GM19395 (cell line): ENCODE results near the gene ABHD16A.

Experiments
- ATAC-seq: cut with Tn5 transposase; IDR thresholded peaks from one replicate; pipeline ENCODE4 v1.9.1; 2021; ENCODE audit warnings: mild to moderate bottlenecking, moderate library complexity; ENCODE audit not compliant: unreplicated experiment

ABHD16A gene

DNA sequence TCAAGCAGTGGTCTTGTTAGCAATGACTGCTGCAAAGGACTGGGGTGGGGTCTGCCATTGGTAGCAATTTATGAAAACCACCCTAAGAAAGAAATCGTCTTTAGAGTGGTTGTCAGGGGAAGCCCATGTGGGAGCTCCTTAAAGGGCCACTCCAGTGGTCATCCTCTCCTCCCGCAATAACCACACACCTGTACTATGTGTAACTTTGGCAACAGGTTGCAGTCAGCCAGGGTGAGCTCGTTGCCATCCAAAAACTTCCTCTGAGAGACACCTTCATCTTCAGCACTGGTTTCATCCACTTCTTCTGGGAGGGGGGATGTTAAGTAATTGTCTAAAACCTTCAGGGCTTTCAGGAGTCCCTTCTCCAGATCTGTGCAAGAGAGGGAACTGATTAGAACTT lies 28.9 kb upstream of the ABHD16A start:
- ATAC-seq, result no peak

DNA sequence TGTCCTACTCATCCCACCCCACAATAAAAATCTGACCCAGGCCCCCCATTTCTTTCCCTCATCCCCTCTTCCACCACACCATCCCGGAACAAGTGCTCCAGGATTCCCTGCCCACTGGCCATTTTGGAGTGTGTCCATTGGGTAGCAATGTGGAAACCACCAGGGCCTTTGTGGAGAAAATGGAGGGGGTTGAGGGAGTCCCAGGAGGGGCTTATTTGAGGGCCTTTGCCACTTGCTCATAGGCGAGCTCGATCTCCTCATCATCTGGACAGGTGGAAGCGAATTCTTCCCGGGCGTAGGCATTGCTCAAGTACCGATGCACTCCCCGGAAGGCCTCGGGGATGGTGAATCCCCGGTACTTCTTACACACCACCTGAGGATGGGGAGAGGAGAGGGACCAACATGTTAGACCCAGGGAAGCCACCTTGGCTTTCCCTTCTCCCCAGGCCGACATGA lies 27.5 kb upstream of the ABHD16A start:
- ATAC-seq, result no peak

DNA sequence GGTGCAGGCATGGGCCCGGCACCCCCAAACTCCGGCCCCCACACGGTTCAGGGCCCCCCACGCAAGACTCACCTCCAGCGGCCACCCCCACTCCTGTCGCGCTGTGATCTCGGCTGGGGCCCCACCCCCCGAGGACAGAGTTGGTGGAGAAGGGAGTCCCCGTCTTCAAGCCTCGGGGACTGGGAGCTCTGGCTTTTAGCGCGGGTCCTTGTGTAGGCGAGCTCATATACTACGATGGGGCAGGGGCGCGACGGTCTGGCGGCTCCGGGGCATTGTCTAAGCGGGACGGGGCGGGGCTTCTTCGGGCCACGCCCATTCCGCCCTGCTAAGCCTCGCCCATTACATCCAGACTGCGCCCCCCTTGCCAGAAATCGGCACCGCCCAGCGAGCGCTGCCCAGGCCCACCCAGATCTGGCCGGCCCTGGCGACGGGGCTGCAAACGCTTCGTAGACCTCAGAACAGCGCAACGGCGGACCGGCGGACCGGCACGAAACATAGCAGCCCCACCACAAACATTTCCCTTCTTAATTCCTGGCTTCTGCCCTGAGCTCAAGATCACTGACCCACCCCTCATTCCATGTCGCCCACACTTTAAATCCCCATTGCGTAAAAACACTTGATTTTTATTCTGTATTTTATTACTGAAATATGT lies 27.0 kb upstream of the ABHD16A start:
- ATAC-seq, result peak; percentile 39

DNA sequence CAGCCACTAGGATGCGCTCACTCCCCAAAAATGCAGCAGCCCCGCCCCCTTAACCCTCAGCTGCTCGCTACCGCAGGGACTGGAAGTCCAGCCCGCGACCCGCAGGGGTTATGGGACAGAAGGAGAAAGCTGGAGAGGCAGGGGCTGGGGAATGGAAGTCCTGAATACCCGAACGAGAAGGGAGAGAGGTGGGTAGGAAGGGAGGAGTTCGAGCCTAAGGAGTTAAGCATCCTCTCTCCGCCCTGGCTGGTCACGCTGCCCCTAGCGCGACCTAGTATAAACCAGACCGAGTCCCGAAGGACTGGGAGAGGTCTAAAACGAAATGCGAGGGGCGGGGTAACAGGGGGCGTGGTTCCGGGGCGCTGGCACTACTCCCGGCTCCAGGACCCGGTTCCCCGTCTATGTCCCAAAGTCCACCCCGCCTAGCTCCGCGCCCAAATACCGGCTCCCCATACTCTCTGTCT lies 26.4 kb upstream of the ABHD16A start:
- peak; percentile 54 for ATAC-seq

DNA sequence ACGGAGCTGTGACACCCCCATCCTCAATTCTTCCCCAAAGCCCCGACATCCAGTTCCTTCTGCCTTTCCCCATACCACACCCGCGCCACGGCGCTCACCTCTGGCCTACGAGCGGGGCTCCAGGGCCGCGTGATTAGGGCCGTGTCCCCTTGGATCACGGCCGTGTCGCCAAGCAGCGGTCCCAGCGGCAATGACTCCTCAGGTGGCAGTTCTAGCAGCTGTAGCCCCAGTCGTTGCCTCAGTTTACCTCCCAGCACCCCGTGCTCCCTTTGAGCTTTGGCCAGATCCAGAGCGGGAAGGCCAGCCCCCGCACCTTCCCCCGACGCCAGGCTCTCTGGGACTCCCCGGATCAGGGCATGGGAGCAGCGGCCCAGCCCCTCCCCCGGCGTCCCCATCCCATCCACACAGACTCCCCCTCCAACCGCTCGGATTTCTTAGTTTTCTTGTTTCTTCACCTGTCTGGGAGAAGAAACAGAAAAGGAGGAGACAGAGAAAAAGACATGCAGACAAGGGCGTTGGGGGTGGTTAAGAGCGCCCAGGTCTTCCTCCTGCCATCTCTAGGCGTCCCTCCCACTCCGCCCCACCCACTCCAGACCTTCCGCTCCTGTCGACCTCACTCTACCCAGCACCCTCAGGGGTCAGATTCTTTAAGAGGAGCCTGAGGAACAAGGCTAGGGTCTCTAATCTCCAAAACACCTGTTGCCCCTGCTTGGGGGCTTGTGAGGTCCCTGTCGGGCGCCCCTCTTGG lies 25.8 kb upstream of the ABHD16A start, which contains the start of gene DDAH2:
TSS of gene DDAH2 (minus strand) at position 533 of the 748 bp plus-strand sequence. CDS start at position 395, 138 bp downstream.
- ATAC-seq, result no peak

DNA sequence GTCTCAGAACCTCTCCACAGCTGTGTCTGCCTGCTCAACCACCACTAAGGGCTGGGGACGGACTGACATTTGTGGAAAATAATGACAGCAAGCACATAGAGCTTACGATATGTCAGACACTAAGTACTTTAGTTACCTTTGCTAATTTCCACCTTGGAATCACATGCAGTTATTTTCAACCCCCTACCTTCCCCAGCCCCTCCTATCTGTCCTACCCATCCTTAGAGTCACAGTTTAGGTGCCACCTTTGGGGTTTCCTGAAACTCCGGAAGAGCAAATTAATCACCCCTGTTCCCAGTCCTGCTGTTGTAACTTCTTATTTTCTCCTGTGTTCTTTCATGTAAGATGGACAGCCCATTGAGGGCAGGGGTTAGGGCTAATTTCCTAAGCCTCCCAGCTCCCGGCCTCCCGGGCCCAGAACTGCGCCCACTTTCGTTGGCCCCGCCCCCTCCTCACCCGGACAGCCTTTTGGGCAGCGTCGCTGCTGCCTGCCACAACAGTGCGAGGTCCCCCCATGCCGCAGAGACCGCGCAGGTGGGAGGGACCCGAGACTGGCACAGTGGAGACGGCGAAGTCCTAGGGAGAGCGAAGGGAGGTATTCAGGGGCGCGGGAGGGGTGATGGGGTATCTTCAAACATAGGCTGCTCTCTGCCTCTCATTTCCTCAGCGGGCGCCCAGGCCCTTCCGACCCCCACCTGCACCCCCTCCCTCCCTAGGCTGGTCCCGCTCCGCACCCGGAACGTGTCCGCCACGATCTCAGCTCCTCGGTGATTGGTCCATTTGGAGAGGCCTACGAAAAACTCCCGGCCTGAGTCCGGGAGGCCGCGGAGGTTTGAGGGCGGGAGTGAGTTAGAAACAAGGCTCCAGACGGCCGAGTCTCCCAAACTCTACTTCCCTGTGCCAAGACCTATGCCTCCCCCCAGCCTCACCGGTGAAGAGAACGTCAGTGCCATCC lies 24.9 kb upstream of the ABHD16A start:
- no peak for ATAC-seq

DNA sequence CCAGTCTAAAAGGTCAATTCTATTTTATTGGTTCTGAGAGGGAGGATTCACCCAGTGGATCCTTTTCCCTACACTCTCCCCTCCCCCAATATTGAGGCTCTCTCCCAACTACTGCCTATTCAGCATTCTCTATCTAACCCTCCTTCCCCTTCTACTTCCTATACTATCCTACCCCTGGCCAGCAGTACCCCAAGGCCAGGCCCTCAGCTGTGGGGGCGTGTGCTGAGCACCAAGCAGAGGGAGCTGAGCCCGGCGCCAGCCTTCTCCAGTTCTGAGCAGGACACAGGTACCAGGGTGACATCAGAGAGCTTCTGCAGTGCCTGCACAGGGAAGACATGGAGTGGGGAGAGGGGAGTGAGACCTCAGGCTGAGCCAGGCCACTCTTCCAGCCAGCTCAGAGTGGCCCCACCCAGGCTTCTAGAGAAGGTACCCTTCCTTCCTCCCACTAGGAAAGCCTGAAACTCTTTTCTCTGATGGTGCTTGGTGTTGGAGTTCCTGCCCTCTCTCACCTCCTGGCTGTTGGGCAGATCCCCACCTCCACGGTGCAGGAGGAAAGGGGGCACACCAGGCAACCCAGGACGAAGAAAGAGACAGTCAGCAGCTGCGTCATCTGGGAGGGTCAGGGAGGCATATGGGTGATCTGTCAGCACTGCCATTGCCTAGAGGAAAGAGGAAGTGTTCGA lies 24.1 kb upstream of the ABHD16A start:
- no peak for ATAC-seq

DNA sequence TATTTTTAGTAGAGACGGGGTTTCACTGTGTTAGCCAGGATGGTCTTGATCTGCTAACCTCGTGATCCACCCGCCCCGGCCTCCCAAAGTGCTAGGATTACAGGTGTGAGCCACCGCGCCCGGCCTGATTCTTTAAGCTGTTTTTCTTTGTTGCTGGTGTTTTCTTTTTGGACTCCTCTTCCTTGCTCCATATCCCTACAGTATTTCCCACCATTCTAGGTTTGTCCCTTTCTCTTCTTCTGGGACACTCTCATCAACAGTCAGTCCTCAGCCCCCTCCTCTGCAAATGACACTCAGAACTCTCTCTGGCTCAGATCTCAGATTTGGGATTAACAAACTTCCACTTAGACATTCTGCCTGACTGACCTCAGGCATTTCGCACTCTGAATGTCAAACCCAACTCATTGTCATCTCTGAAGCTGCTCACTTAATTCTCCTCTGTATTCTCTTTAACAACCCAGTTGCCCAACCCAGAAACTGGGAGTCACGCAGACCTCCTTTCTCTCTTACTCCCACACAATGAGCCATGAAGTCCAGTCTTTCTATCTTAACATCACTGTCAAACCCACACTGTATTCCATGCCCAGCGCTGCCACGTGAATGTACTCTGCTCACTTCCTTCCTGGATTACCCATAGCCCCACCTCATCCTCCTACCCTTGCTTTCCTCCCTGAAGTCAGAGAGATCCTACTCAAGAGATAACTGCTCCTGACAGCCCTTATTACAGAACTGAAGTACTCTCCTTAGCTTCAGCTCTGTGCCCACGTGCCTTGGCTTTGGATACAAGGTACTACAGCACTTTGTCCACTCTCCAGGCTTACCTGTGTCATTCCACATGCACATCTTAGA lies 22.6 kb upstream of the ABHD16A start:
- no peak for ATAC-seq

DNA sequence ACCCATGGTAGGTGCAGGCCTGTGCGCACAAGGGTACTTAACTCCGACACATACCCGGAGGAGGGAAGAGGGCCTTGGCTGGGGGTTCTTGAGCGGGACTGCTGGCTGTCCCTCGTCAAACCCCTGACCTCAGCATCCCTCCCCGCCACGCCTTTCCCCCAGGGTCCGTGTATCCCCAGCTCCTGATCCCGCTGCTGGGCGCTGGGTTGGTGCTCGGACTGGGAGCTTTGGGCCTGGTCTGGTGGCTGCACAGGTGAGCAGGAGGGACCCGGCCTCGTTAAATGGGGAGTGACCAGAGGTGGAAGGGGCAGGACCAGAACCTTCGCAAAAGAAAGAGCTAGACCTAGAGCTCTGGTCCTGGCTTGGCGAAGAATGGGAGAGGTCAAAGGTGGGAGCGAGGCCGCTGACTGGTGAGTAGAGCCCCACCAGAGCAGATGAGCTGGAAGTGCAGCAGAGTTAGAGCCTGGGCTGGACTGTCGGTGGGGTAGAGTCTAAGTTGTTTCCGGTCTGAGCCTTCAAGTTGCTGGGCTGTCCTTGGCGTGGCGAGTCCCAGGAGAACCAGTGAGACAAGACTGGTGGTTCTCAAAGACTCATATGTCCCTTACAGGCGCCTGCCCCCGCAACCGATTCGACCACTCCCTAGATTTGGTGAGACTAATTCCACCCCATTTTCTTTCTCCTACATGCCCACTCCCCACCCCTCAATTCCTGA lies 21.0 kb upstream of the ABHD16A start:
- ATAC-seq, result no peak

DNA sequence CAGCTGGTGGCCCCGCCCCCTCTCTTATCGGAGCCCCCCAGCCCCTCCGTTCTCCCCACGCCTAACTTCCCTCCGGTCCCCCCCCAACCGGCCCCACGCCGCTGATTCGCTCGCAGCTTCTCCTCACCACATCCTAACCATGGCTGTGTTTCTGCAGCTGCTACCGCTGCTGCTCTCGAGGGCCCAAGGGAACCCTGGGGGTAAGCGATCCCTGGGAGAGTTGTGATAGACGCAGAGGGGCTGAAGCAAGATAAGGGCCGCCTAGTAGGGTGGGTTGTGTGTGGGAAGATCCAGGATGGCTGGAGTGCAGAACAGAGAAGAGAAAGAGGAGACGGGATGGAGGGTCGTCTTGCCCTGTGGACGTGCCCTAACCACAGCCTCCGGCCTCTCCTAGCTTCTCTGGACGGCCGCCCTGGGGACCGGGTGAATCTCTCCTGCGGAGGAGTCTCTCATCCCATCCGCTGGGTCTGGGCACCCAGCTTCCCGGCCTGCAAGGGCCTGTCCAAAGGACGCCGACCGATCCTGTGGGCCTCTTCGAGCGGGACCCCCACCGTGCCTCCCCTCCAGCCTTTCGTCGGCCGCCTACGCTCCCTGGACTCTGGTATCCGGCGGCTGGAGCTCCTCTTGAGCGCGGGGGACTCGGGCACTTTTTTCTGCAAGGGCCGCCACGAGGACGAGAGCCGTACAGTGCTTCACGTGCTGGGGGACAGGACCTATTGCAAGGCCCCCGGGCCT lies 20.3 kb upstream of the ABHD16A start, which contains the start of gene MPIG6B:
TSS of gene MPIG6B (plus strand) at position 129 of the 735 bp plus-strand sequence. CDS start at position 140, 11 bp downstream.
- no peak for ATAC-seq

DNA sequence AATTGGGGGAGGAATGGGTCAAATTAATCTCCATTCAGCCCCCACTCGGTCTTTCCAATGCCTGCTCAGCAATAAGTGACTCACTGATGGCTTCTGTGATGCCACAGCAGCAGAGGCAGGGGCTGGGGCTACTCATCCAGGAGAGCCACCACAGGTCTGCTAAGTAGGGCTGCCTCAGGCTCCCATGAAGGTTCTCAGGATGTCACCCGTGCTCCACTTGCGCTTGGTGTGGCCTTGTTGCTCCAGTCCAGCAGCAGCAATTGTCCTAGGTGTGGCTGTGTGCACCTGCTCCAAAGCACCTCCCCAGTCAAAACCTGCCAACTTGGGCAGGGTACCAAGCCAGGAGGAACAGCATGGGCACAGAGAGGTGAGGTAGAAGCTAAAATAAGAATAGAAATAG lies 19.0 kb upstream of the ABHD16A start:
- no peak for ATAC-seq

DNA sequence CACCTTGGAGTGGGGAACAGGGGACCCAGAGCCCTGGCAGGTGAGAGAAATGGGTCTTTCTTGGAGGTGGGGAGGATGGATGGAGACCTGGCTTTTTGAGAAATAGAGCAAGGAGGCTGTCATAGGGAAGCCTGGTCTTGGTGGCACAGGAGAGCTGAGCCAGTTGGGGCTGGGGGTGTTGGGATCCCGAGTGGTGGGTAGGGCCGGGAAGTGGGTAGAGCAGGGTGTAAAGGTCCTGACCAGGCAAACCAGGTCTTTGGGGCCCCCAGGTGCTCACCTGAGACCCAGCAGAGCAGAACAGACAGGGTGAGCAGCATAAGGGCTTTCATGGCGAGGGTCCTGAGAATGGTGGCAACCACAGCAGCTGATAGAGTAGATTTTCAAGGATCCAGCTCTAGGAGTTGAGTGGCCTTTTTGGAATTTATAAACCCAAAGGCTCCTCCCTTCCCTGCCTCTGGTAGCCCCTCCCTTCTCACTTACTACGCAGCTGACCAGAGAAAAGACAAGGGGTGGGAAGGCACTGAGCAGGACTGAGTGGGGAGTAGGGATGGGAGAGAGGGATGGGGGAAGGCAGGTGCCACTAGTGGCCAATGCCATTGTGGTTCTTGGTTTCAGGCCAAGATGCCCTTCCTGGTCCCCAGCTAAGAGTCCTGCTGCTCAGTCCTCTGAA lies 18.4 kb upstream of the ABHD16A start, which contains the start of gene LY6G6C:
TSS of gene LY6G6C (minus strand) at position 396 of the 670 bp plus-strand sequence. CDS start at position 329, 67 bp downstream.
- ATAC-seq, result no peak

DNA sequence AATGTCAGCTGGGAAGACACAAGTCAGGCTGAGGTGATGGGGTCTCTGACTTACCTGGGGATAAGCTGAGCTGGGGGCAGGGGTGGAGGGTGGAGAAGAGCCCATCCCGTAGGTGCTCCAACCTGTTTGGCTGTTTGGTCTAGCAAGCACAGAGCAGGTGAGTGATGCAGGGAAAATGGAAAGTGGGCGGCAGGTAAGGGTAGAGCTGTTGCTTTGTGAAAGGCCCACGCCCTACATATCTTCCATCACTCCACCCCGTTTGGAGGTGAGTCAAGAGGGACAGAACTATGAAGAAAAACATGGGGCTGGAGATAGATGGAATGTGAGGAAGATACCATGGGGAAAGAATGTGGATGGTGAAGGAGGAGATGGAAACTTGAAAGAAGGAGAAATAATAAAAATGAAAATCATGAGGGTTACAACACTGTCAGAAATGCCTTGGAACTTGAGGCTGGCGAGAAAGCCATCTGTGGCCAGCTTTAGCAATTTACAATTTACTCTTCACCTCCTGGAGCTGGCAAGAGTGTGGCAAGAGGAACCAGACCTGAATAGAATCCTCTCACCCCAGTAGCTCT lies 17.2 kb upstream of the ABHD16A start:
- no peak for ATAC-seq

DNA sequence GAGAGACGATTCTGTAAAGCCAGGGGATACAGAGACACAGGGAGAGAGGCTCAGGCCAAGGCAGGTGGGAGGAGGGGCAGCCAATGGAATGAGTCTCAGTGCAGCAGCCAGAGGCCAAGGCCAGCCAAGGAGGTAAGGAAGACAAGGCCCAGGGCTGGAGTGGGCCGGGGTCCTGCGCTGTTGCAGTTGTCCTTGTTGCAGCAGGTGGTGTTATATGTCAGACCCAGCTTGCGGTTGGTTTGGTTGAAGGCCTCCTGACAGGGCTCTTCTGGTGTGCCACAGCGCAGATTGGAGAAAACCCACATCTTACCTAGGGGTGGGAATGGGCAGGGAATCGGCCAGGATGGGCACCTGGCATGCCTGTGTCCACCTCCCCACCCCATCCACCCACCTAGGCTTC lies 15.9 kb upstream of the ABHD16A start:
- no peak for ATAC-seq

DNA sequence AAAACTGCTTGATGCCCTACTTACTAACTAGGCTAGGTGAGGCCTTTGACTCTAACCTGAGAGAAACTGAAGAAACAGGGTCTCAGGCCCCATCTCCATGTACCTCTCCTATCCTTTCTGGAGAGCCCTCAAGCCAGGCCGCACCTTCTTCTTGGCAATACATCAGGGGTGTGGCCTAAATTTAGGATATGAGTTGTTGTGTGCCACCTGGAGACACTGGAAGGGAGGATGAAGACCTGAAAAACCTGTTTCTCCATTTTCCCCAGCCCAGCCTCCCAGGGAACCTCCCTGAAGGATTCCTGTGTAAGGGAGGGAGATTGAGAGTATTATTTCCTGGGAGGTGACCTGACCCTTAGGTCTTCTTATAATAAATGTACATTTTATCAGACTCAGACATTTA lies 15.1 kb upstream of the ABHD16A start:
- no peak for ATAC-seq

DNA sequence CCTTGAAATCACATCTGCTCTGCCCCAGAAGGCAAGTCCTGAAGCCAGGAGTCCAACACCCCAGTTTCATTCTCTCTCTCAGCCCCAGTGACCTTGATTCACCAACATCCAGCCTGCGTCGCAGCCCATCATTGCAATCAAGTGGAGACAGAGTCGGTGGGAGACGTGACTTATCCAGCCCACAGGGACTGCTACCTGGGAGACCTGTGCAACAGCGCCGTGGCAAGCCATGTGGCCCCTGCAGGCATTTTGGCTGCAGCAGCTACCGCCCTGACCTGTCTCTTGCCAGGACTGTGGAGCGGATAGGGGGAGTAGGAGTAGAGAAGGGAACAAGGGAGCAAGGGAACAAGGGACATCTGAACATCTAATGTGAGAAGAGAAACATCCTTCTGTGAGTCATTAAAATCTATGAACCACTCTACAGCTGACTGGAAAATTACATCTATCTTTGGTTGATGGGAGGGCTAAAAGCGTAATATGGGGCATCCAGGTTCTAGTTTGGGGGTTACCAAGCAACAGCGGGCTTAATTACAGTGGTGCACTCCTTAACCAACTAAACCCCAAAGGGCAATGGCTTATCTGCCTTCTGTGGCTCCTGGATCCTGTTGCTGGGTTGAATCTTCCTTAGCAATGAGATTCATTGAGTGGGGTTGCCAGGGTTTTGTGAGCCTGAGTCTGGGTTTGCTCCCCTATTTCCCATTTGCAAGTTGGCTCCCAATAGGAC lies 14.5 kb upstream of the ABHD16A start:
- ATAC-seq, result no peak
